HEK293 (cell line): ENCODE results near the gene TBC1D5.
"Not testable (repeated sequence)": the region's sequence is repeated elsewhere in the genome, so short reads cannot be mapped to it uniquely, and the experiment has no call there.

Source experiments
- CTCF ChIA-PET: fragments of 350-600 bp; formaldehyde crosslinking; extraction: SDS; loops from one replicate; lab custom pipeline; 2021; ENCODE audit warnings: antibody characterized with exemption; lab: Yijun Ruan, JAX
- POLR2A ChIA-PET: fragments of 300-600 bp; formaldehyde crosslinking; extraction: SDS; loops from one replicate; lab custom pipeline; 2020; ENCODE audit warnings: antibody characterized with exemption, inconsistent platforms; lab: Yijun Ruan, JAX
- H3K27ac ChIP-seq: fragments of 200-500 bp; sonication (Bioruptor generic); 2 replicates; pipeline ENCODE4 v1.5.1; 2014; ENCODE audit warnings: low read depth, low read length, control low read depth, inconsistent platforms; ENCODE audit errors: extremely low read depth
- H3K36me3 ChIP-seq, 2 experiments: fragments of 200-500 bp in 1 of 2; sonication (Bioruptor generic) in 1 of 2; 1 replicate in 1 of 2; 2 replicates in 1 of 2; pipeline ENCODE4 v1.5.1; 2014 to 2017; ENCODE audit warnings: inconsistent platforms in 2 of 2, low read length in 2 of 2; ENCODE audit not compliant: control insufficient read depth in 2 of 2, insufficient read depth in 1 of 2
- H3K4me1 ChIP-seq: fragments of 200-500 bp; sonication (Bioruptor generic); 2 replicates; pipeline ENCODE4 v1.5.1; 2014; ENCODE audit warnings: mild to moderate bottlenecking, low read length, inconsistent platforms; ENCODE audit not compliant: control insufficient read depth, insufficient read depth
- H3K4me3 ChIP-seq: 2 replicates; pipeline ENCODE4 v1.5.1; 2011; ENCODE audit warnings: low read depth, mild to moderate bottlenecking, control low read depth, low read length, moderate library complexity
- H3K9me3 ChIP-seq: fragments of 200-500 bp; sonication (Bioruptor generic); 2 replicates; pipeline ENCODE4 v1.5.1; 2014; ENCODE audit warnings: low read depth, low read length, inconsistent platforms; ENCODE audit not compliant: control insufficient read depth, insufficient read depth
- ATF2 ChIP-seq: fragments of 450-650 bp; formaldehyde crosslinking; IDR thresholded peaks from 2 replicates; pipeline ENCODE4 v1.5.1; 2016; ENCODE audit warnings: missing biosample characterization, missing genetic modification characterization, low read depth
- PRDM6 ChIP-seq: fragments of 450-650 bp; formaldehyde crosslinking; IDR thresholded peaks from 2 replicates; pipeline ENCODE4 v1.5.1; 2017; ENCODE audit warnings: missing biosample characterization, missing genetic modification characterization
- SCRT2 ChIP-seq: fragments of 450-650 bp; formaldehyde crosslinking; IDR thresholded peaks from 2 replicates; pipeline ENCODE4 v1.5.1; 2016; ENCODE audit warnings: missing biosample characterization, missing genetic modification characterization
- SETDB1 ChIP-seq: IDR thresholded peaks from one replicate; pipeline ENCODE4 v1.6.1; 2017; ENCODE audit warnings: mild to moderate bottlenecking, low read length, moderate library complexity, mixed read lengths; ENCODE audit not compliant: insufficient read length
- ZBTB20 ChIP-seq: fragments of 450-650 bp; formaldehyde crosslinking; IDR thresholded peaks from 2 replicates; pipeline ENCODE4 v1.5.1; 2016; ENCODE audit warnings: missing biosample characterization, missing genetic modification characterization
- ZNF10 ChIP-seq: fragments of 450-650 bp; formaldehyde crosslinking; IDR thresholded peaks from 2 replicates; pipeline ENCODE4 v1.5.1; 2017; ENCODE audit warnings: missing biosample characterization, missing genetic modification characterization
- ZNF19 ChIP-seq: fragments of 450-650 bp; formaldehyde crosslinking; IDR thresholded peaks from 2 replicates; pipeline ENCODE4; 2016; ENCODE audit warnings: missing biosample characterization, missing genetic modification characterization, low read depth
- ZNF280D ChIP-seq: fragments of 450-650 bp; formaldehyde crosslinking; IDR thresholded peaks from 2 replicates; pipeline ENCODE4 v1.5.1; 2016; ENCODE audit warnings: missing biosample characterization, missing genetic modification characterization
- ZNF341 ChIP-seq: fragments of 450-650 bp; formaldehyde crosslinking; IDR thresholded peaks from 2 replicates; pipeline ENCODE4; 2016; ENCODE audit warnings: low read depth, missing biosample characterization, missing genetic modification characterization
- ZNF473 ChIP-seq: fragments of 450-650 bp; formaldehyde crosslinking; IDR thresholded peaks from 2 replicates; pipeline ENCODE4 v1.5.1; 2017; ENCODE audit warnings: missing biosample characterization, missing genetic modification characterization
- ZNF513 ChIP-seq: fragments of 450-650 bp; IDR thresholded peaks from 2 replicates; pipeline ENCODE4 v1.5.1; 2018; ENCODE audit warnings: missing biosample characterization, missing genetic modification characterization
- ZNF521 ChIP-seq: fragments of 450-650 bp; formaldehyde crosslinking; IDR thresholded peaks from 2 replicates; pipeline ENCODE4 v1.5.1; 2017; ENCODE audit warnings: missing biosample characterization, mild to moderate bottlenecking, missing genetic modification characterization
- ZNF560 ChIP-seq: fragments of 450-650 bp; formaldehyde crosslinking; IDR thresholded peaks from 2 replicates; pipeline ENCODE4 v1.5.1; 2017; ENCODE audit warnings: missing biosample characterization, missing genetic modification characterization, borderline replicate concordance
- ZNF664 ChIP-seq: fragments of 450-650 bp; formaldehyde crosslinking; IDR thresholded peaks from 2 replicates; pipeline ENCODE4 v1.5.1; 2016; ENCODE audit warnings: missing biosample characterization, missing genetic modification characterization
- TF ChIP-seq, protein P1 (sequence below): fragments of 450-650 bp; formaldehyde crosslinking; IDR thresholded peaks from 2 replicates; pipeline ENCODE4 v1.5.1; 2017; ENCODE audit warnings: missing biosample characterization, missing genetic modification characterization
- TF ChIP-seq, protein P2 (sequence below): fragments of 450-650 bp; formaldehyde crosslinking; IDR thresholded peaks from 2 replicates; pipeline ENCODE4 v1.5.1; 2017; ENCODE audit warnings: missing biosample characterization, mild to moderate bottlenecking, missing genetic modification characterization, moderate library complexity

TBC1D5 gene

DNA sequence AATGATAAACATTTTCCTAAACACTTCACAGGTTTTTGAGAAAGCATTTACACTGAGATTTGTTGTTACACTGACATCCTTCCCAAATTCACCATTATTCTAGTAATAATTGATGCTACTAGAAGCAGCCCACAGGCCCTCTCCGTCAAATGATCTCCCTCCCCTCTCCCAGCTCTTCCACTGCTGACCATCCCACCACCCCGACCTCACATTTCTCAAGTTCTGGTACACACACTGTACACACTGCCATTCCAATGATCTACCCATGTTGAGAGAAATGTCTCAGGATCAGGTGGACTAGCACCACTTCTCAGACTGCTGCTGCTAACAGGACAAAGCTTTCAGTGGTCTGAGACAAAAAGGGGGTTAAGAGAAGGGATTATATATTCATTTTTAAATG, 3.5 kb downstream of the TBC1D5 start:
- peaks cover 12% of the 10 kb centered on the region; the same call in 1 of the 2 replicates for H3K4me1 ChIP-seq
- TF ChIP-seq, protein P1, sequence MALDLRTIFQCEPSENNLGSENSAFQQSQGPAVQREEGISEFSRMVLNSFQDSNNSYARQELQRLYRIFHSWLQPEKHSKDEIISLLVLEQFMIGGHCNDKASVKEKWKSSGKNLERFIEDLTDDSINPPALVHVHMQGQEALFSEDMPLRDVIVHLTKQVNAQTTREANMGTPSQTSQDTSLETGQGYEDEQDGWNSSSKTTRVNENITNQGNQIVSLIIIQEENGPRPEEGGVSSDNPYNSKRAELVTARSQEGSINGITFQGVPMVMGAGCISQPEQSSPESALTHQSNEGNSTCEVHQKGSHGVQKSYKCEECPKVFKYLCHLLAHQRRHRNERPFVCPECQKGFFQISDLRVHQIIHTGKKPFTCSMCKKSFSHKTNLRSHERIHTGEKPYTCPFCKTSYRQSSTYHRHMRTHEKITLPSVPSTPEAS (tag by site-specific recombination) = peak; percentile 35; the same call in 1 of the 2 replicates
- no peak for TF ChIP-seq SCRT2 (tag by site-specific recombination)
- peak; percentile 93 for TF ChIP-seq ZNF341 (tag by site-specific recombination)
- TF ChIP-seq SETDB1 = no peak
- TF ChIP-seq ZNF560 (tag by site-specific recombination) = no peak
- peak; percentile 83 for TF ChIP-seq ZNF10
- TF ChIP-seq ZNF19 (tag by site-specific recombination) = no peak
- POLR2A ChIA-PET = no interaction called here
- H3K36me3 ChIP-seq = no peaks in the 10 kb centered on the region; a peak in 1 of 3 replicates
- CTCF ChIA-PET = interaction anchor here (0.7 kb wide), 1 partner anchor 16 kb away, joined by 3 read pairs; no protein-coding TSS in a partner anchor
- H3K4me3 ChIP-seq = no peak overlapping the region
- no peaks in the 10 kb centered on the region for H3K9me3 ChIP-seq
- peak overlapping the region; percentile 13; the same call in 1 of the 2 replicates for H3K27ac ChIP-seq

DNA sequence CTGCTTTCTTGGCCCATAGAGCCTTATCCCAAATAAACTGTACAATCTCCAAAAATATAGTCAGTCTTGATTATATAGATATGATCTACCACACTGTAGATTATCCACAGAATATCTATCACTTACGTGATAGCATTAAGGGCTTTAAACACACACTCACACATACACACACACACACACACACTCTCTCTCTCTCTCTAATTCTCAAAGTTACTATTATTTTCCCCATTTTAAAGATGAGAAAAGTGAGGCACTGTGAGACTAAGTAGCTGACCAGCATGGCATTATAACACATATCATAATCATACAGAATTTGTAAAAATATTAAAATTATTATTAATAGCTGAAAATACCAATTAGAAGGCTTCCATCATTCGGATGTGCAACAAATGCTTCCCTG, 4.2 kb downstream of the TBC1D5 start:
- H3K4me1 ChIP-seq = peaks cover 12% of the 10 kb centered on the region; the same call in 1 of the 2 replicates
- ChIA-PET CTCF (interaction anchor here (0.7 kb wide), 1 partner anchor 17 kb away, joined by 3 read pairs; no protein-coding TSS in a partner anchor), POLR2A (no interaction called here)
- no peaks in the 10 kb centered on the region; a peak in 1 of 3 replicates for H3K36me3 ChIP-seq
- no peak overlapping the region for H3K27ac ChIP-seq
- no peaks in the 10 kb centered on the region for H3K9me3 ChIP-seq
- TF ChIP-seq ZNF664 (peak; percentile 53; the same call in 1 of the 2 replicates), ZNF521 (no peak)
- H3K4me3 ChIP-seq = no peak overlapping the region

DNA sequence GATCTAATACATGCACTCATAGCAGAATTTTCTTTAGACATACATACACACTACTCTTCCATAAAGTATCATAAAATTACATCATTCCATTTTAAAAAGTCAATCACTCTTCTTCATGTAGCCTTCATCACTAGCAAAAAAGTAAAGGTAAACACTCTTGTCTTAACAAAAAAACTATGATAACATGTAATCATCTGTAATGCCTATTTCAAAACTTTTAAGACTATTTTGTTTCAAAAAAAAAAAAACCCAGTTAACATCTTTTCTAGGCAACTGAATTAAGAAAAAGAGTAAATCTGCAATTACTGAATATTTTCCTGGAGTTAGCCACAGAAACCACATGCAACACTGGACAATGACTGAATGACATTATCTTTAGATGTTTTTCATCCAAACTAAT, 4.8 kb downstream of the TBC1D5 start:
- Histone ChIP-seq H3K36me3 (no peaks in the 10 kb centered on the region; a peak in 1 of 3 replicates), H3K4me3 (no peak overlapping the region), H3K4me1 (peaks cover 12% of the 10 kb centered on the region; the same call in 1 of the 2 replicates), H3K27ac (no peak overlapping the region), H3K9me3 (no peaks in the 10 kb centered on the region)
- POLR2A ChIA-PET = no interaction called here
- CTCF ChIA-PET = no interaction called here
- TF ChIP-seq ZBTB20 (tag by site-specific recombination) (no peak), ATF2 (peak; percentile 68), PRDM6 (tag by site-specific recombination) (peak; percentile 91), ZNF280D (no peak), ZNF513 (tag by site-specific recombination) (peak; percentile 35; the same call in 1 of the 2 replicates), ZNF473 (tag by site-specific recombination) (no peak)
- TF ChIP-seq, protein P2, sequence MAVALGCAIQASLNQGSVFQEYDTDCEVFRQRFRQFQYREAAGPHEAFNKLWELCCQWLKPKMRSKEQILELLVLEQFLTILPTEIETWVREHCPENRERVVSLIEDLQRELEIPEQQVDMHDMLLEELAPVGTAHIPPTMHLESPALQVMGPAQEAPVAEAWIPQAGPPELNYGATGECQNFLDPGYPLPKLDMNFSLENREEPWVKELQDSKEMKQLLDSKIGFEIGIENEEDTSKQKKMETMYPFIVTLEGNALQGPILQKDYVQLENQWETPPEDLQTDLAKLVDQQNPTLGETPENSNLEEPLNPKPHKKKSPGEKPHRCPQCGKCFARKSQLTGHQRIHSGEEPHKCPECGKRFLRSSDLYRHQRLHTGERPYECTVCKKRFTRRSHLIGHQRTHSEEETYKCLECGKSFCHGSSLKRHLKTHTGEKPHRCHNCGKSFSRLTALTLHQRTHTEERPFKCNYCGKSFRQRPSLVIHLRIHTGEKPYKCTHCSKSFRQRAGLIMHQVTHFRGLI (tag by site-specific recombination) = no peak
- TF ChIP-seq, all 188 proteins: peak for 3

GRCh38 chr3:17735362-17735761, 7.1 kb downstream of the TBC1D5 start:
- H3K4me3 ChIP-seq, CTCF ChIA-PET, POLR2A ChIA-PET, H3K4me1 ChIP-seq, H3K9me3 ChIP-seq, H3K27ac ChIP-seq, H3K36me3 ChIP-seq: not testable (repeated sequence)
